ENCODE measurements around the gene RPL36. TPM values are rescaled to one million over a fixed set of nuclear protein-coding genes. Genes with fewer than 3 reads are reported as not detected.

RPL36 gene
- total and polyA plus RNA-seq, 4 donors = 47.2 to 556 (median 321) TPM

DNA sequence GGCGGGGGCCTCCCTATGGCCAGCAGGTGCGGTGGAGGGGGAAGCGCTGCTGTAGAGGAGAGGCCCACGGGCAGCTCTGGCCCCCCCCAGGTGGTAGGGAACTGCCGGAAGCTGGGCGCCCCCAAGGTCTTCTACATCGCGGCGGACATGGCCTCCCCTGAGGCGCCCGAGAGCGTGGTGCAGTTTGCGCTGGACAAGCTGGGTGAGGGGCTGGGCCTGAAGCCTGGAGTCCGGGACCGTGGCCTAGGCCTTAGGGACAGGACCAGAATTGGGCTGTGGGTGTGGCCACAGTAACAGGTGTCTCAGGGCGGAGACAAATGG lies 3.8 kb upstream of the RPL36 start:
- H3K4me3 ChIP-seq (ENCODE audit: low read depth in 1 of 3, low read length in 3 of 3) = peak overlapping the region in 2 of 3 donors; percentile 56 to 64

DNA sequence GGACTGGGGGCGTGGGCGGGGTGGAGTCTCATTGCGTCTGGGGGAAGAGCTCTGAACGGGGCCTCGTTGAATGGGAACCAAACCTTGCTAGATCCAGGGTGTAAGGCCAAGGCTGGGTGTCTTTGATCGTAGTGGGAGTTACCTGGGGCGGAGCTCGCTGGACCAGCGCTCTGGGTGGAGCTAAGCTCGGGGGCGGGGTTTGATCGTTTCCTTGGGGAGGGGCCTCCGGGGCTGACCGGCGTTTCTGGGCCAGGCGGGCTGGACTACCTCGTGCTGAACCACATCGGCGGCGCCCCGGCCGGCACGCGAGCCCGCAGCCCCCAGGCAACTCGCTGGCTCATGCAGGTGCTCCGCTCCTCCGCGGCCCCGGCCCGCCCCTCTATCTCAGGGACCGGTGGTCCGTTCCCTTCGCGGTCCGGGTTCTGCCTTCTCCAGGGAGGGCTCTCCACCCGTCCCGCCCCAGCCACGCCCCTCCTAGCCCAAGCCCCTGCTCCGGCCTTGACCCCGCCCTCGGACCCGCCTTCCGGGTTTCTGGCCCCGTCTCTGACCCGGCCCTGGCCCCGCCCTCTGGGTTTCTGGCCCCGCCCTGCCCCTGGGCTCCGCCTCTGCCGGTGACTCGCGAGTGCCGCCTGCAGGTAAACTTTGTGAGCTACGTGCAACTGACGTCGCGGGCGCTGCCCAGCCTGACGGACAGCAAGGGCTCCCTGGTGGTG lies 3.3 kb upstream of the RPL36 start:
- Histone ChIP-seq H3K4me3 (ENCODE audit: low read depth in 1 of 3, low read length in 3 of 3) (peak overlapping the region; percentile 23 to 64 (median 56)), H3K36me3 (ENCODE audit: control insufficient read depth in 4 of 4, insufficient read depth in 3 of 4, low read depth in 1 of 4, low read length in 3 of 4) (peaks cover 0 to 1% (median under 1%) of the 10 kb centered on the region in 4 donors), H3K4me1 (ENCODE audit: control insufficient read depth in 4 of 4, insufficient read depth in 4 of 4, low read length in 3 of 4) (peaks cover 2 to 20% (median 8%) of the 10 kb centered on the region in 4 donors), H3K27ac (ENCODE audit: low read depth in 1 of 2, low read length in 2 of 2) (peak overlapping the region; percentile 57 to 72), H3K27me3 (ENCODE audit: control insufficient read depth in 4 of 4, insufficient read depth in 4 of 4, low read length in 3 of 4) (no peaks in the 10 kb centered on the region), H3K9me3 (ENCODE audit: control insufficient read depth in 4 of 4, low read length in 3 of 4) (no peaks in the 10 kb centered on the region), H3K9ac (ENCODE audit: low read depth in 1 of 2, low read length in 2 of 2) (no peak overlapping the region)
- WGBS = 1% methylated on average over 59 of the region's 59 CpGs
- peak; percentile 100 for DNase-seq (ENCODE audit: low spot score)
- TF ChIP-seq, protein P1, sequence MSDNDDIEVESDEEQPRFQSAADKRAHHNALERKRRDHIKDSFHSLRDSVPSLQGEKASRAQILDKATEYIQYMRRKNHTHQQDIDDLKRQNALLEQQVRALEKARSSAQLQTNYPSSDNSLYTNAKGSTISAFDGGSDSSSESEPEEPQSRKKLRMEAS (IDR thresholded peaks at IDR 0.05) = no peak
- TF ChIP-seq RXRA (IDR thresholded peaks at IDR 0.05) (peak; percentile 46 to 62), YY1 (IDR thresholded peaks at IDR 0.05) (no peak), NR2F2 (IDR thresholded peaks at IDR 0.05) (peak; percentile 66), RAD21 (IDR thresholded peaks at IDR 0.05) (peak; percentile 43 to 69), TAF1 (conservative IDR thresholded peaks at IDR 0.05) (no peak), GABPA (IDR thresholded peaks at IDR 0.05 in 1 of 2, conservative IDR thresholded peaks at IDR 0.05 in 1 of 2) (peak in 1 of 2 donors; percentile 47), HNF4A (conservative IDR thresholded peaks at IDR 0.05) (peak; percentile 33 to 59), EGR1 (IDR thresholded peaks at IDR 0.05; ENCODE audit: low read depth in 2 of 2) (peak in 1 of 2 donors; percentile 38), FOXA2 (IDR thresholded peaks at IDR 0.05) (no peak), SP1 (IDR thresholded peaks at IDR 0.05) (peak; percentile 79)
- TF ChIP-seq, protein P2, sequence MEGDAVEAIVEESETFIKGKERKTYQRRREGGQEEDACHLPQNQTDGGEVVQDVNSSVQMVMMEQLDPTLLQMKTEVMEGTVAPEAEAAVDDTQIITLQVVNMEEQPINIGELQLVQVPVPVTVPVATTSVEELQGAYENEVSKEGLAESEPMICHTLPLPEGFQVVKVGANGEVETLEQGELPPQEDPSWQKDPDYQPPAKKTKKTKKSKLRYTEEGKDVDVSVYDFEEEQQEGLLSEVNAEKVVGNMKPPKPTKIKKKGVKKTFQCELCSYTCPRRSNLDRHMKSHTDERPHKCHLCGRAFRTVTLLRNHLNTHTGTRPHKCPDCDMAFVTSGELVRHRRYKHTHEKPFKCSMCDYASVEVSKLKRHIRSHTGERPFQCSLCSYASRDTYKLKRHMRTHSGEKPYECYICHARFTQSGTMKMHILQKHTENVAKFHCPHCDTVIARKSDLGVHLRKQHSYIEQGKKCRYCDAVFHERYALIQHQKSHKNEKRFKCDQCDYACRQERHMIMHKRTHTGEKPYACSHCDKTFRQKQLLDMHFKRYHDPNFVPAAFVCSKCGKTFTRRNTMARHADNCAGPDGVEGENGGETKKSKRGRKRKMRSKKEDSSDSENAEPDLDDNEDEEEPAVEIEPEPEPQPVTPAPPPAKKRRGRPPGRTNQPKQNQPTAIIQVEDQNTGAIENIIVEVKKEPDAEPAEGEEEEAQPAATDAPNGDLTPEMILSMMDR (IDR thresholded peaks at IDR 0.05; ENCODE audit: low read depth, low read length, missing input control) = peak; percentile 80
- TF ChIP-seq, protein P3, sequence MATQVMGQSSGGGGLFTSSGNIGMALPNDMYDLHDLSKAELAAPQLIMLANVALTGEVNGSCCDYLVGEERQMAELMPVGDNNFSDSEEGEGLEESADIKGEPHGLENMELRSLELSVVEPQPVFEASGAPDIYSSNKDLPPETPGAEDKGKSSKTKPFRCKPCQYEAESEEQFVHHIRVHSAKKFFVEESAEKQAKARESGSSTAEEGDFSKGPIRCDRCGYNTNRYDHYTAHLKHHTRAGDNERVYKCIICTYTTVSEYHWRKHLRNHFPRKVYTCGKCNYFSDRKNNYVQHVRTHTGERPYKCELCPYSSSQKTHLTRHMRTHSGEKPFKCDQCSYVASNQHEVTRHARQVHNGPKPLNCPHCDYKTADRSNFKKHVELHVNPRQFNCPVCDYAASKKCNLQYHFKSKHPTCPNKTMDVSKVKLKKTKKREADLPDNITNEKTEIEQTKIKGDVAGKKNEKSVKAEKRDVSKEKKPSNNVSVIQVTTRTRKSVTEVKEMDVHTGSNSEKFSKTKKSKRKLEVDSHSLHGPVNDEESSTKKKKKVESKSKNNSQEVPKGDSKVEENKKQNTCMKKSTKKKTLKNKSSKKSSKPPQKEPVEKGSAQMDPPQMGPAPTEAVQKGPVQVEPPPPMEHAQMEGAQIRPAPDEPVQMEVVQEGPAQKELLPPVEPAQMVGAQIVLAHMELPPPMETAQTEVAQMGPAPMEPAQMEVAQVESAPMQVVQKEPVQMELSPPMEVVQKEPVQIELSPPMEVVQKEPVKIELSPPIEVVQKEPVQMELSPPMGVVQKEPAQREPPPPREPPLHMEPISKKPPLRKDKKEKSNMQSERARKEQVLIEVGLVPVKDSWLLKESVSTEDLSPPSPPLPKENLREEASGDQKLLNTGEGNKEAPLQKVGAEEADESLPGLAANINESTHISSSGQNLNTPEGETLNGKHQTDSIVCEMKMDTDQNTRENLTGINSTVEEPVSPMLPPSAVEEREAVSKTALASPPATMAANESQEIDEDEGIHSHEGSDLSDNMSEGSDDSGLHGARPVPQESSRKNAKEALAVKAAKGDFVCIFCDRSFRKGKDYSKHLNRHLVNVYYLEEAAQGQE (IDR thresholded peaks at IDR 0.05) = peak; percentile 37

More for the DNA sequence above, 3.8 kb upstream of the RPL36 start:
- Histone ChIP-seq H3K27ac (ENCODE audit: low read depth in 1 of 2, low read length in 2 of 2) (peak overlapping the region; percentile 57 to 72), H3K36me3 (ENCODE audit: control insufficient read depth in 4 of 4, insufficient read depth in 3 of 4, low read depth in 1 of 4, low read length in 3 of 4) (no peaks in the 10 kb centered on the region), H3K4me1 (ENCODE audit: control insufficient read depth in 4 of 4, insufficient read depth in 4 of 4, low read length in 3 of 4) (peaks cover 0 to 20% (median 8%) of the 10 kb centered on the region in 4 donors), H3K9me3 (ENCODE audit: control insufficient read depth in 4 of 4, low read length in 3 of 4) (no peaks in the 10 kb centered on the region), H3K27me3 (ENCODE audit: control insufficient read depth in 4 of 4, insufficient read depth in 4 of 4, low read length in 3 of 4) (no peaks in the 10 kb centered on the region), H3K9ac (ENCODE audit: low read depth in 1 of 2, low read length in 2 of 2) (no peak overlapping the region)
- DNase-seq (ENCODE audit: low spot score) = no peak
- 47% methylated on average over 16 of the region's 16 CpGs for WGBS
- no peak for TF ChIP-seq FOXA2 (IDR thresholded peaks at IDR 0.05)
- TF ChIP-seq RXRA (IDR thresholded peaks at IDR 0.05) = no peak
- TF ChIP-seq, protein P3 (IDR thresholded peaks at IDR 0.05) = no peak
- no peak for TF ChIP-seq SP1 (IDR thresholded peaks at IDR 0.05)
- no peak for TF ChIP-seq TAF1 (conservative IDR thresholded peaks at IDR 0.05)
- TF ChIP-seq JUND (IDR thresholded peaks at IDR 0.05) = no peak
- no peak for TF ChIP-seq HNF4G (IDR thresholded peaks at IDR 0.05)
- TF ChIP-seq NR2F2 (IDR thresholded peaks at IDR 0.05) = no peak
- TF ChIP-seq, protein P4, sequence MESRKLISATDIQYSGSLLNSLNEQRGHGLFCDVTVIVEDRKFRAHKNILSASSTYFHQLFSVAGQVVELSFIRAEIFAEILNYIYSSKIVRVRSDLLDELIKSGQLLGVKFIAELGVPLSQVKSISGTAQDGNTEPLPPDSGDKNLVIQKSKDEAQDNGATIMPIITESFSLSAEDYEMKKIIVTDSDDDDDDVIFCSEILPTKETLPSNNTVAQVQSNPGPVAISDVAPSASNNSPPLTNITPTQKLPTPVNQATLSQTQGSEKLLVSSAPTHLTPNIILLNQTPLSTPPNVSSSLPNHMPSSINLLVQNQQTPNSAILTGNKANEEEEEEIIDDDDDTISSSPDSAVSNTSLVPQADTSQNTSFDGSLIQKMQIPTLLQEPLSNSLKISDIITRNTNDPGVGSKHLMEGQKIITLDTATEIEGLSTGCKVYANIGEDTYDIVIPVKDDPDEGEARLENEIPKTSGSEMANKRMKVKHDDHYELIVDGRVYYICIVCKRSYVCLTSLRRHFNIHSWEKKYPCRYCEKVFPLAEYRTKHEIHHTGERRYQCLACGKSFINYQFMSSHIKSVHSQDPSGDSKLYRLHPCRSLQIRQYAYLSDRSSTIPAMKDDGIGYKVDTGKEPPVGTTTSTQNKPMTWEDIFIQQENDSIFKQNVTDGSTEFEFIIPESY (IDR thresholded peaks at IDR 0.05) = no peak
- TF ChIP-seq HNF4A (conservative IDR thresholded peaks at IDR 0.05) = no peak
- no peak for TF ChIP-seq RAD21 (IDR thresholded peaks at IDR 0.05)
- no peak for TF ChIP-seq GABPA (IDR thresholded peaks at IDR 0.05 in 1 of 2, conservative IDR thresholded peaks at IDR 0.05 in 1 of 2)
- no peak for TF ChIP-seq YY1 (IDR thresholded peaks at IDR 0.05)
